Measurements from ENCODE around the gene IER5.

DNA sequence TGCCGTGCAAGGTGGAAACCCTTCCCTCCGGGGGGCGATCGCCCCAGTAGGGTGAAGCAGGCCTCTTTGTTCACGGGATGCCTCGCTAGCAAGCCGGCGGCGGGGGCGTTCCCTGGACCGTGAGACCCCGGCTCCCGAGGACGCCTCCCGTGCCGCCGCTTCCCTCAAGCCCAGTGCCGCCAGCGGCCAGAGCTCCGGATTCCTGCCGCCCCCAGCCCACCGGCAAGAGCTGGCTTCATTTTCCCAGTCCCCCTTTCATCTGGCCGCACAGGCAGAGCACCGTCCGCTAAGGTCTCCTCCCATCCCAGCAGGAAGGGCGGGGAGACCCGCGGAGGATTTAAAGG, 16.3 kb downstream of the IER5 start:
- TF ChIP-seq, protein P1, sequence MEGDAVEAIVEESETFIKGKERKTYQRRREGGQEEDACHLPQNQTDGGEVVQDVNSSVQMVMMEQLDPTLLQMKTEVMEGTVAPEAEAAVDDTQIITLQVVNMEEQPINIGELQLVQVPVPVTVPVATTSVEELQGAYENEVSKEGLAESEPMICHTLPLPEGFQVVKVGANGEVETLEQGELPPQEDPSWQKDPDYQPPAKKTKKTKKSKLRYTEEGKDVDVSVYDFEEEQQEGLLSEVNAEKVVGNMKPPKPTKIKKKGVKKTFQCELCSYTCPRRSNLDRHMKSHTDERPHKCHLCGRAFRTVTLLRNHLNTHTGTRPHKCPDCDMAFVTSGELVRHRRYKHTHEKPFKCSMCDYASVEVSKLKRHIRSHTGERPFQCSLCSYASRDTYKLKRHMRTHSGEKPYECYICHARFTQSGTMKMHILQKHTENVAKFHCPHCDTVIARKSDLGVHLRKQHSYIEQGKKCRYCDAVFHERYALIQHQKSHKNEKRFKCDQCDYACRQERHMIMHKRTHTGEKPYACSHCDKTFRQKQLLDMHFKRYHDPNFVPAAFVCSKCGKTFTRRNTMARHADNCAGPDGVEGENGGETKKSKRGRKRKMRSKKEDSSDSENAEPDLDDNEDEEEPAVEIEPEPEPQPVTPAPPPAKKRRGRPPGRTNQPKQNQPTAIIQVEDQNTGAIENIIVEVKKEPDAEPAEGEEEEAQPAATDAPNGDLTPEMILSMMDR (IDR thresholded peaks at IDR 0.05; ENCODE audit: poor library complexity, severe bottlenecking), result peak; percentile 65
- no peak for TF ChIP-seq EZH2 (IDR thresholded peaks at IDR 0.05; ENCODE audit: borderline replicate concordance, insufficient read depth, low read length, poor library complexity, severe bottlenecking)
- TF ChIP-seq EP300 (conservative IDR thresholded peaks at IDR 0.05; ENCODE audit: poor library complexity, severe bottlenecking), result peak; percentile 54
